HG03575 (cell line): Measurements from ENCODE around the gene SLC17A5.

Experiments used
- ATAC-seq: cut with Tn5 transposase; IDR thresholded peaks from one replicate; pipeline ENCODE4 v1.9.1; 2021; ENCODE audit not compliant: unreplicated experiment, insufficient number of reproducible peaks, low FRiP score; ENCODE audit errors: extremely low read depth

The SLC17A5 gene

GRCh38 chr6:73669005-73669404 lies 15.2 kb upstream of the SLC17A5 start:
- ATAC-seq = no peak

GRCh38 chr6:73667798-73668197 lies 14.0 kb upstream of the SLC17A5 start:
- ATAC-seq = no peak

GRCh38 chr6:73666393-73666792 lies 12.6 kb upstream of the SLC17A5 start:
- ATAC-seq = no peak

GRCh38 chr6:73665686-73666319 lies 12.0 kb upstream of the SLC17A5 start:
- ATAC-seq = peak; percentile 88

GRCh38 chr6:73664701-73665100 lies 10.9 kb upstream of the SLC17A5 start:
- ATAC-seq = no peak

- no peak for ATAC-seq
These were observed 3.4 kb upstream of the SLC17A5 start for GRCh38 chr6:73657201-73657600.

GRCh38 chr6:73656531-73657145 lies 2.8 kb upstream of the SLC17A5 start:
- ATAC-seq = no peak

GRCh38 chr6:73655341-73655917 lies 1.6 kb upstream of the SLC17A5 start:
- ATAC-seq = no peak

GRCh38 chr6:73652637-73653570 lies 888 bp downstream of the SLC17A5 start:
- peak; percentile 23 for ATAC-seq

GRCh38 chr6:73649783-73650182 lies 4.0 kb downstream of the SLC17A5 start:
- no peak for ATAC-seq

- ATAC-seq = no peak
These were observed 5.6 kb downstream of the SLC17A5 start for GRCh38 chr6:73648166-73648565.

- ATAC-seq = no peak
These were observed 8.7 kb downstream of the SLC17A5 start for GRCh38 chr6:73644941-73645591.

GRCh38 chr6:73644030-73644429 lies 9.8 kb downstream of the SLC17A5 start:
- no peak for ATAC-seq

- no peak for ATAC-seq
These were observed 11.3 kb downstream of the SLC17A5 start for GRCh38 chr6:73642530-73642929.

GRCh38 chr6:73640179-73640750 lies 13.5 kb downstream of the SLC17A5 start:
- ATAC-seq = no peak

- ATAC-seq = no peak
These were observed 14.8 kb downstream of the SLC17A5 start for GRCh38 chr6:73639040-73639439.

GRCh38 chr6:73637404-73637803 lies 16.4 kb downstream of the SLC17A5 start:
- no peak for ATAC-seq

GRCh38 chr6:73636048-73636447 lies 17.7 kb downstream of the SLC17A5 start:
- no peak for ATAC-seq

- no peak for ATAC-seq
These were observed 21.4 kb downstream of the SLC17A5 start for GRCh38 chr6:73632346-73632745.
